ENCODE measurements around the gene SPG7.

Gene SPG7

DNA sequence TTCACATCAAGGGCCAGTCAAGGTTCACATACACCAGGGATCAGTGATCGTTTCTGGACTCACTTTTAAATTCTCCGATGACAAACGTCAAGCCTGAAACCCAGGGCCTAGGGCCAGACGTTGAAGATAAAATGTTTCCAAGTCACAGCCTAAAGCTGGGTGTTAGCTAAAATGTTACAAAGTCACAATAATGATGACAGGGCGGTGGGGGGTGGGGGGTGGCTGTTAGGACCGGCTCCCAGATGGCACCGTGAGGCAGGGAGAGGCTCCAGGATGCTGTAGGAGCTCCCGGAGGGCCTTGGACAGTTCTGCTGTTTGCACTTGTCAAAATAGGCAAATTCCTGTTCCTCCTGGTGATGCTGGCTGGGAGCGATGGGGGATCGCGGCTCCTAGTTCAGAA is 35.9 kb downstream of the SPG7 start:
- in situ Hi-C loops (cut with HindIII; ENCODE audit: low pct_ligation_motif_present, low sequenced_read_pairs): no loop called here

DNA sequence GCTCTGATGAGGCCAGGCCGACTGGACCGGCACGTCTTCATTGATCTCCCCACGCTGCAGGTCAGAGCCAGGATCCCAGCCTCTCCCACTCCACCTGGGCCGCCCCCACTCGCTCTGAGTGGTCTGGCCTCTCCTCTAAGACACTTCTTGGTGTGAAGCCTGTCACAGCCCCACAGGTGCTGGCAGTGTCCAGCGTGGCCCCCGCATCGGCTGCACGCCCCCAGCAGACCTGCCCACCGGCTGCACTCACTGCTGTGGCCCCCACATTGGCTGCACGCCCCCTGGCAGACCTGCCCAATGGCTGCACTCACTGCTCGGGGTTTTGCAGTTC is 36.5 kb downstream of the SPG7 start:
- DNase-seq: no peak
- no peak overlapping the region for H3K27ac ChIP-seq
- H3K27me3 ChIP-seq (replicated peaks): no peaks in the 10 kb centered on the region
- peaks cover 49% of the 10 kb centered on the region for H3K36me3 ChIP-seq (replicated peaks)
- TF ChIP-seq, protein P1, sequence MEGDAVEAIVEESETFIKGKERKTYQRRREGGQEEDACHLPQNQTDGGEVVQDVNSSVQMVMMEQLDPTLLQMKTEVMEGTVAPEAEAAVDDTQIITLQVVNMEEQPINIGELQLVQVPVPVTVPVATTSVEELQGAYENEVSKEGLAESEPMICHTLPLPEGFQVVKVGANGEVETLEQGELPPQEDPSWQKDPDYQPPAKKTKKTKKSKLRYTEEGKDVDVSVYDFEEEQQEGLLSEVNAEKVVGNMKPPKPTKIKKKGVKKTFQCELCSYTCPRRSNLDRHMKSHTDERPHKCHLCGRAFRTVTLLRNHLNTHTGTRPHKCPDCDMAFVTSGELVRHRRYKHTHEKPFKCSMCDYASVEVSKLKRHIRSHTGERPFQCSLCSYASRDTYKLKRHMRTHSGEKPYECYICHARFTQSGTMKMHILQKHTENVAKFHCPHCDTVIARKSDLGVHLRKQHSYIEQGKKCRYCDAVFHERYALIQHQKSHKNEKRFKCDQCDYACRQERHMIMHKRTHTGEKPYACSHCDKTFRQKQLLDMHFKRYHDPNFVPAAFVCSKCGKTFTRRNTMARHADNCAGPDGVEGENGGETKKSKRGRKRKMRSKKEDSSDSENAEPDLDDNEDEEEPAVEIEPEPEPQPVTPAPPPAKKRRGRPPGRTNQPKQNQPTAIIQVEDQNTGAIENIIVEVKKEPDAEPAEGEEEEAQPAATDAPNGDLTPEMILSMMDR (IDR thresholded peaks at IDR 0.05; ENCODE audit: low read depth, low read length, missing control alignments): no peak
- no peak overlapping the region for H3K4me3 ChIP-seq (ENCODE audit: low read depth, low read length)
- in situ Hi-C loops (cut with HindIII; ENCODE audit: low pct_ligation_motif_present, low sequenced_read_pairs): no loop called here

More for the DNA sequence above, 35.9 kb downstream of the SPG7 start:
- peaks cover 43% of the 10 kb centered on the region for H3K36me3 ChIP-seq (replicated peaks)
- H3K4me3 ChIP-seq (ENCODE audit: low read depth, low read length): no peak overlapping the region
- TF ChIP-seq, protein P1 (IDR thresholded peaks at IDR 0.05; ENCODE audit: low read depth, low read length, missing control alignments): no peak
- H3K27me3 ChIP-seq (replicated peaks): no peaks in the 10 kb centered on the region
- H3K27ac ChIP-seq: no peak overlapping the region
- DNase-seq: no peak

GRCh38 chr16:89545044-89545830 is 37.0 kb downstream of the SPG7 start:
- TF ChIP-seq, protein P1 (IDR thresholded peaks at IDR 0.05; ENCODE audit: low read depth, low read length, missing control alignments): no peak
- in situ Hi-C loops (cut with HindIII; ENCODE audit: low pct_ligation_motif_present, low sequenced_read_pairs): no loop called here
- Histone ChIP-seq H3K36me3 (replicated peaks) (peaks cover 52% of the 10 kb centered on the region), H3K4me3 (ENCODE audit: low read depth, low read length) (no peak overlapping the region), H3K27ac (no peak overlapping the region), H3K27me3 (replicated peaks) (no peaks in the 10 kb centered on the region)
- no peak for DNase-seq

DNA sequence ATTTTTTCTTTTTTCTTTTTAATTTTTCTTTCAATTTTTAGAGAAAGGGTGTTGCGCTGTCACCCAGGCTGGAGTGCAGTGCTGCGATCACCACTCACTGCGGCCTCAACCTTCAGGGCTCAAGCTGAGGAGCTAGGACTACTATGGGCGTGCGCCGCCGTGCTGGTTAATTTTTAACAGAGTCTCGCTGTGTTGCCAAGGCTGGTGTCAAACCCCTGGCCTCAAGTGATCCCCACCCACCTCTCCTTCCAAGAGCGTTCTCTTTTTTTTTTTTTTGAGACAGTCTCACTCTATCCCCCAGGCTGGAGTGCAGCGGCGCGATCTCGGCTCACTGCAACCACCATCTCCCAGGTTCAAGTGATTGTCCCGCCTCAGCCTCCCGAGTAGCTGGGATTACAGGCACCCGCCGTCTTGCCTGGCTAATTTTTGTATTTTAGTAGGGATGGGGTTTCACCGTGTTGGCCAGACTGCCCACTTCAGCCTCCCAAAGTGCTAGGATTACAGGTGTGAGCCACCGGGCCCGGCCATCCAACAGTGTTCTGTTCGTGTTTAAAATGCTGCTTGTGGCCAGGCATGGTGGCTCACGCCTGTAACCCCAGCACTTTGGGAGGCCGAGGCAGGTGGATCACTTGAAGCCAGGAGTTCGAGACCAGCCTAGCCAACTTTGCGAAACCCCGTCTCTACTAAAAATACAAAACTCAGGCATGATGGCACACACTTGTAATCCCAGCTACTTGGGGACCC is 37.8 kb downstream of the SPG7 start:
- no peak overlapping the region for H3K27ac ChIP-seq
- peaks cover 59% of the 10 kb centered on the region for H3K36me3 ChIP-seq (replicated peaks)
- H3K4me3 ChIP-seq (ENCODE audit: low read depth, low read length): no peak overlapping the region
- no peaks in the 10 kb centered on the region for H3K27me3 ChIP-seq (replicated peaks)
- TF ChIP-seq, protein P1 (IDR thresholded peaks at IDR 0.05; ENCODE audit: low read depth, low read length, missing control alignments): no peak
- DNase-seq: no peak
- in situ Hi-C loops (cut with HindIII; ENCODE audit: low pct_ligation_motif_present, low sequenced_read_pairs): no loop called here

DNA sequence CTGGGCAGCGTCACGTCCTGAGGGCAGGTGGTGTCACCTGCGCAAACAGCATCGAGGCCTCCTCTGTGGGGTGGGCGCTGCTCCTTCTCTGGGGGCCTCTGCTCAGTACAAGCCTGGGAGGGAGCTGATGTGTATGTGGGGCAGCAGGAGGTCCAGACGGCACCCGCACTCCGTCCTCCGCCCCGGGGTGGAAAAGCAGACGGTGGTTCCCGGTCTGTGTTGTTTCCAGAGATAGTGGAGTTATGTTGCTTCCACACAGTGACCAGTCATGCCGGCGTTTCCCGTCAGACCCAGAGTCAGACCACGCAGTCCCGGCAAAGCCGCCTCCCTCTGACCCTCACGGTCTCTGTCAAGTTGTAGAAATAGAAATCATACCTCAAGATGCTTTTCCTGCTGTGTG is 38.6 kb downstream of the SPG7 start:
- H3K27ac ChIP-seq: no peak overlapping the region
- H3K4me3 ChIP-seq (ENCODE audit: low read depth, low read length): no peak overlapping the region
- H3K36me3 ChIP-seq (replicated peaks): peaks cover 58% of the 10 kb centered on the region
- TF ChIP-seq, protein P1 (IDR thresholded peaks at IDR 0.05; ENCODE audit: low read depth, low read length, missing control alignments): no peak
- H3K27me3 ChIP-seq (replicated peaks): no peaks in the 10 kb centered on the region
- no peak for DNase-seq
- in situ Hi-C loops (cut with HindIII; ENCODE audit: low pct_ligation_motif_present, low sequenced_read_pairs): no loop called here
